WERI-Rb-1 (cell line): ENCODE data around the gene RECK.

ENCODE experiments used
- DNase-seq: peaks from one replicate; pipeline ENCODE4 v3.0.0-alpha.2; 2020
- H3K27ac ChIP-seq: fragments of 250-450 bp; sonication (Bioruptor Pico); 2 replicates; pipeline ENCODE4 v1.5.1; 2020; ENCODE audit warnings: mild to moderate bottlenecking, moderate library complexity
- H3K27me3 ChIP-seq: fragments of 250-450 bp; sonication (Bioruptor Pico); 2 replicates; pipeline ENCODE4 v1.5.1; 2021; ENCODE audit warnings: mild to moderate bottlenecking, low read depth, moderate library complexity; ENCODE audit not compliant: insufficient read depth, severe bottlenecking
- H3K36me3 ChIP-seq: fragments of 250-450 bp; sonication (Bioruptor Pico); 2 replicates; pipeline ENCODE4 v1.5.1; 2020; ENCODE audit warnings: mild to moderate bottlenecking, moderate library complexity
- H3K4me3 ChIP-seq: 2 replicates; pipeline ENCODE4 v1.5.1; 2011; ENCODE audit warnings: low read depth, mild to moderate bottlenecking, control low read depth, low read length
- H3K9me3 ChIP-seq: fragments of 250-450 bp; sonication (Bioruptor Pico); 2 replicates; pipeline ENCODE4 v1.5.1; 2021; ENCODE audit warnings: mild to moderate bottlenecking, moderate library complexity; ENCODE audit not compliant: severe bottlenecking
- TF ChIP-seq, protein P1 (sequence below): IDR thresholded peaks from 2 replicates; pipeline ENCODE4 v1.5.1; 2011; ENCODE audit warnings: low read depth, mild to moderate bottlenecking, control low read depth, inconsistent platforms, low read length

RECK gene

DNA sequence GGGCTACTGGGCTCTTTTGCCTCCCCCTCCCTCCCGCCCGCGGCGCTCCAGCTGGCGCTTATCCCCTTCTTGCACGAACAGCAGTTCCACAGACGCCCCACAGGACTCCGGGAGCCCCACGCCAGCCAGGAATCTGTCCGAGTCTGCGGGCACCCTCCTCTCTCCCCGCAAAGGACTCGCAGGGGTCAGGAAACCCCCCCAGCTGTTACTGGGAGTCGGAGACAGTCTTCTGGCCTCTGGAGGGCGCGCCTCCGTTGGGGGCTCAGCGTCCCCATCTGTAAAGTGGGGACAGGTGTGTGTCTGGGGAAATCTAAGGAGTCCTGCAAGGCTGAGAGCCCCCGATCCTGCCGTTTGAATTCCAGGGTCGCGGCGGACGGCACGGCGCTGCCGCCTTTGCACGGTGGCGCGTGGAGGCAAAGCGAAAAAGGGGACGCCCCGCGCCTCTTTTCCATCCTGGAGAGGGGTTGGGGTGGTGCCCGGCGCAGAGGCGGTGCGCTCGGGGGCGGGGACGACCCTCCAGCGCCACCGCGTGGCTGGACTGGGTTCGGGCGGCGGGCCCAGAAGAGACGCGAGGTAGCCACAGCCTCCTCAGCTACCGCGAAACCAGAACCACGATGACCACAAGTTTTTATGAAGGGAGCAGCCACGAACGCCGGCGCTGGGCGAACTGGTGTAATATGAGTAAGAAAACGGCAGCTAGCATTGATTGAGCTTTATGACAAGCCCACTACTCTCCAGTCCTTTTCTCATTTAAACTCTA is 129.6 kb downstream of the RECK start:
- H3K9me3 ChIP-seq = no peaks in the 10 kb centered on the region
- TF ChIP-seq, protein P1, sequence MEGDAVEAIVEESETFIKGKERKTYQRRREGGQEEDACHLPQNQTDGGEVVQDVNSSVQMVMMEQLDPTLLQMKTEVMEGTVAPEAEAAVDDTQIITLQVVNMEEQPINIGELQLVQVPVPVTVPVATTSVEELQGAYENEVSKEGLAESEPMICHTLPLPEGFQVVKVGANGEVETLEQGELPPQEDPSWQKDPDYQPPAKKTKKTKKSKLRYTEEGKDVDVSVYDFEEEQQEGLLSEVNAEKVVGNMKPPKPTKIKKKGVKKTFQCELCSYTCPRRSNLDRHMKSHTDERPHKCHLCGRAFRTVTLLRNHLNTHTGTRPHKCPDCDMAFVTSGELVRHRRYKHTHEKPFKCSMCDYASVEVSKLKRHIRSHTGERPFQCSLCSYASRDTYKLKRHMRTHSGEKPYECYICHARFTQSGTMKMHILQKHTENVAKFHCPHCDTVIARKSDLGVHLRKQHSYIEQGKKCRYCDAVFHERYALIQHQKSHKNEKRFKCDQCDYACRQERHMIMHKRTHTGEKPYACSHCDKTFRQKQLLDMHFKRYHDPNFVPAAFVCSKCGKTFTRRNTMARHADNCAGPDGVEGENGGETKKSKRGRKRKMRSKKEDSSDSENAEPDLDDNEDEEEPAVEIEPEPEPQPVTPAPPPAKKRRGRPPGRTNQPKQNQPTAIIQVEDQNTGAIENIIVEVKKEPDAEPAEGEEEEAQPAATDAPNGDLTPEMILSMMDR = peak; percentile 88
- no peaks in the 10 kb centered on the region for H3K36me3 ChIP-seq
- no peaks in the 10 kb centered on the region for H3K27me3 ChIP-seq
- peak overlapping the region; percentile 25 for H3K4me3 ChIP-seq
- peak; percentile 67 for DNase-seq
- no peak overlapping the region for H3K27ac ChIP-seq

DNA sequence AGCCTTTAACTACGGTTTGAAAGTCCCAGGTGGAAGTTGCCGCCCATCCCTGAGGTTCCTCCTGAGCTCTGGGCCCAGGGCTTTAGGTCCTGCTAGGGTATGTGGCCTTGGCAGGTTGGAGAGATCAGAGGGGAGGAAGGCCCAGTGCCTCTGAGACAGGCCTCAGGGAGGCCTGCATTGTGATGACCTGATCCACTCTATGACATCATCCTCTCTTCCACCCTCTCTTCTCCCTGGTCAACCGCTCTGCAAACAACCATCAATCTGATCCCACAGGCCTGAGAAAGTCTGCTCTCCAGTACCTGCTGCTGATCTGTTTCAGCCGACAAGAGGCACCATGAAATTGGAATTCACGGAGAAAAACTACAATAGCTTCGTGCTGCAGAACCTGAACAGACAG is 132.5 kb downstream of the RECK start, which contains the start of gene CCIN:
CCIN (plus strand) TSS at position 223 of the 400 bp plus-strand sequence; CDS start at position 338, 115 bp downstream.
- no peak within 1 kb of the TSS for H3K4me3 ChIP-seq
- H3K27me3 ChIP-seq = no peaks in the 10 kb centered on the region
- TF ChIP-seq, protein P1 = no peak
- H3K36me3 ChIP-seq = no peaks in the 10 kb centered on the region
- DNase-seq = no peak
- H3K9me3 ChIP-seq = no peaks in the 10 kb centered on the region
- no peak within 1 kb of the TSS for H3K27ac ChIP-seq

DNA sequence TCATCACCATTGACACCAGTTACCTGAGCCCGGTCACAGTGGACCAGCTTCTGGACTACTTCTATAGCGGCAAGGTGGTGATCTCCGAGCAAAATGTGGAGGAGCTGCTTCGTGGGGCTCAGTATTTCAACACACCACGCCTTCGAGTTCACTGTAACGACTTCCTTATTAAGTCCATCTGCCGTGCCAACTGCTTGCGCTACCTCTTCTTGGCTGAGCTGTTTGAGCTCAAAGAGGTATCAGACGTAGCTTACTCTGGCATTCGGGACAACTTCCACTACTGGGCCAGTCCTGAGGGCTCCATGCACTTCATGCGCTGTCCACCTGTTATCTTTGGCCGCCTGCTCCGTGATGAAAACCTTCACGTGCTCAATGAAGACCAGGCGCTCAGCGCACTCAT is 133.0 kb downstream of the RECK start:
- no peaks in the 10 kb centered on the region for H3K9me3 ChIP-seq
- TF ChIP-seq, protein P1 = no peak
- no peak overlapping the region for H3K27ac ChIP-seq

DNA sequence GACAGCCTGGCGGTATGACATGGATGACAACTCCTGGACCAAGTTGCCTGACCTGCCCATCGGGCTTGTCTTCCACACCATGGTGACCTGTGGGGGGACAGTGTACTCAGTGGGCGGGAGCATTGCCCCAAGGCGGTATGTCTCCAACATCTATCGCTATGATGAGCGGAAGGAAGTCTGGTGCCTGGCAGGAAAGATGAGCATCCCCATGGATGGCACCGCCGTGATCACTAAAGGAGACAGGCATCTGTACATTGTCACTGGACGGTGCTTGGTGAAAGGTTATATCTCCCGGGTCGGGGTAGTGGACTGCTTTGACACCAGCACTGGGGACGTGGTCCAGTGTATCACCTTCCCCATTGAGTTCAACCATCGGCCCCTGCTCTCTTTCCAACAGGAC is 133.8 kb downstream of the RECK start:
- TF ChIP-seq, protein P1 = no peak
- no peak overlapping the region for H3K4me3 ChIP-seq
- H3K9me3 ChIP-seq = no peaks in the 10 kb centered on the region

More for the DNA sequence above, 133.0 kb downstream of the RECK start:
- Histone ChIP-seq H3K36me3 (no peaks in the 10 kb centered on the region), H3K4me3 (no peak overlapping the region), H3K27me3 (no peaks in the 10 kb centered on the region)
- DNase-seq = no peak

DNA sequence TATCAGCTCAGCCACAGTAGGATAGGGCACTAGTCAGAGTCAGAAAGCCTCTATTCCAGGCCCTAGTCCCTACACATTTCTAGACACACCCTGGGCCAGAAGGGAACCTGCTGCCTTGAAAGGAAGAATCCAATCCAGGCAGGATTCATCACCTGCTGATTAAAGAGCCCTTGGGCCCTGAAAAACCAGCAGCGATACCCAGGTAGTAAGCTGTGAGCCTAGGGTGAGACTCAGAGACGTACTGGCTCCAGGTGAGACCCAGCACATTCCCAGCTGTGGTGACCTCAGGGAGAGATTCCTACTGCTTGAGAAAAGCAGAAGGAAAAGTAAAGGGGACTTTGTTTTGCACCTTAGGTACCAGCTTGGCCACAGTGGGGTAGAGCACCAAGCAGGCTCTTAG is 137.1 kb downstream of the RECK start:
- TF ChIP-seq, protein P1 = no peak
- no peaks in the 10 kb centered on the region for H3K27me3 ChIP-seq
- DNase-seq = no peak
- H3K27ac ChIP-seq = no peak overlapping the region
- H3K9me3 ChIP-seq = no peaks in the 10 kb centered on the region
- H3K36me3 ChIP-seq = no peaks in the 10 kb centered on the region
- H3K4me3 ChIP-seq = no peak overlapping the region

More for the DNA sequence above, 133.8 kb downstream of the RECK start:
- Histone ChIP-seq H3K36me3 (no peaks in the 10 kb centered on the region), H3K27ac (no peak overlapping the region), H3K27me3 (no peaks in the 10 kb centered on the region)
- no peak for DNase-seq
